HG02798 (cell line): ENCODE data around the gene ZBTB42.

Experiments used
- ATAC-seq: cut with Tn5 transposase; IDR thresholded peaks from one replicate; pipeline ENCODE4 v1.9.1; 2021; ENCODE audit warnings: mild to moderate bottlenecking; ENCODE audit not compliant: unreplicated experiment, poor library complexity

ZBTB42 gene

DNA sequence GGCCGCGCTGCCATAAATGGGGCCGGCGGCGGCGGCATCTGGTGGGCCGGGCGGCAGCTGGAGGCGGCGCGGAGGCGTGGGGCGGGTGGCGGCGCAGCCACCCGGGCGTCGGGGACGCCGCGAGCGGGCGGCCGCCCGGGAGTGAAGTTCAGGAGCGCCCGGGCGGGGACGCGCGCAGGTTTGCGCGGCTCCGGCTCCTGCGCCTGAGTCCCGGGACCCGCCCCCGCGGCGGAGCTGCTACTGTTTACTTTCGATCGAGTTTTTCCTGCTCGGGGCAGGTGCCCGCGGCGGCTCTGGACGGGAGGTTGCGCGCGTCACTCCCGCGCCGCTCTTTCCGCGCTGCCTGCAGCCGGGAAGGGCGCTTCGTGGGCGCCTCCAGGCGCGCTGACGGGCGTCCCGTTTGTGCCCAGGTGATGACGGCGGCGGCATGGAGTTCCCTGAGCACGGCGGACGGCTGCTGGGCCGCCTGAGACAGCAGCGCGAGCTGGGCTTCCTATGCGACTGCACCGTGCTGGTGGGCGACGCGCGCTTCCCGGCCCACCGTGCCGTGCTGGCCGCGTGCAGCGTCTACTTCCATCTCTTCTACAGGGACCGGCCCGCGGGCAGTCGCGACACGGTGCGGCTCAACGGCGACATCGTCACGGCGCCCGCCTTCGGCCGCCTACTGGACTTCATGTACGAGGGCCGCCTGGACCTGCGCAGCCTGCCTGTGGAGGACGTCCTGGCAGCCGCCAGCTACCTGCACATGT, at the start of gene ZBTB42:
ZBTB42 (plus strand) TSS at position 331 of the 749 bp plus-strand sequence; CDS start at position 428, 97 bp downstream.
- no peak for ATAC-seq

GRCh38 chr14:104751539-104752422, 49.1 kb upstream of the ZBTB42 start:
- no peak for ATAC-seq

GRCh38 chr14:104752423-104752734, 48.5 kb upstream of the ZBTB42 start:
- ATAC-seq = no peak

GRCh38 chr14:104752735-104753527, 48.0 kb upstream of the ZBTB42 start, which contains the start of gene SIVA1:
Gene SIVA1 (plus strand): TSS chr14:104753147. CDS start chr14:104753202, 55 bp downstream.
- peak; percentile 90 for ATAC-seq

DNA sequence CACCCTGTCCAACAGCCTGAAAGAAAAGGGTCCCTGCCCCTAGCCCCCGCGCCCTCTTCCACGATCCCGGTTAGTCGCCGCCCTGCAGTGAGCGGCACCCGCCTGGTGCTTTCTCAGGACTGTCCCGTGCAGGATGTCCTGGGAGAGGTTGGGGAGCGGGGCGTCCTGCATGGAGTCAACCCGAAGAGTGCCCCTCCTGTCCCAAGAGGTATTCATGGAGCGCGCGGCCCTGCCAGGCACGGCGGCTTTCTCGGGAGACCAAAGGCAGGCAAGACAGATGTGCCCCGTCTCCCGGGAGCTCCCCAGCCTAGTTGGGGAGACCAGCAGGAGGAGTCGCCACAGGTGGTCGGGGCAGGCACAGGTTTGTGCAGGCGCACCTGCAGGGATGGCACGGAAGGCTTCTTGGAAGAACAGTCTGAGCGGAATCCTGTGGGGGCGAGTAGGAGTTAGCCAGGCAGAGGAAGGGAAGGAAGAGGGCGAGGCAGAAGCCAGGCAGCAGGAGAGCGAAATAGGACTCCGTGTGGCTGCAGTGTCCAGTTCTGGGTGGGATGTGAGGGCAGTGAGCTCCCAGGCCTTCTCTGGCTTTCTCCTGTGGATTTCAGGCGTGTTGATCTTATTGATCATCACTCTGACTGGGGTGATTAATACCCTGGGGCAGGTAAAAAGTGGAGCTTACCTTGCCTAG, 47.2 kb upstream of the ZBTB42 start:
- no peak for ATAC-seq

DNA sequence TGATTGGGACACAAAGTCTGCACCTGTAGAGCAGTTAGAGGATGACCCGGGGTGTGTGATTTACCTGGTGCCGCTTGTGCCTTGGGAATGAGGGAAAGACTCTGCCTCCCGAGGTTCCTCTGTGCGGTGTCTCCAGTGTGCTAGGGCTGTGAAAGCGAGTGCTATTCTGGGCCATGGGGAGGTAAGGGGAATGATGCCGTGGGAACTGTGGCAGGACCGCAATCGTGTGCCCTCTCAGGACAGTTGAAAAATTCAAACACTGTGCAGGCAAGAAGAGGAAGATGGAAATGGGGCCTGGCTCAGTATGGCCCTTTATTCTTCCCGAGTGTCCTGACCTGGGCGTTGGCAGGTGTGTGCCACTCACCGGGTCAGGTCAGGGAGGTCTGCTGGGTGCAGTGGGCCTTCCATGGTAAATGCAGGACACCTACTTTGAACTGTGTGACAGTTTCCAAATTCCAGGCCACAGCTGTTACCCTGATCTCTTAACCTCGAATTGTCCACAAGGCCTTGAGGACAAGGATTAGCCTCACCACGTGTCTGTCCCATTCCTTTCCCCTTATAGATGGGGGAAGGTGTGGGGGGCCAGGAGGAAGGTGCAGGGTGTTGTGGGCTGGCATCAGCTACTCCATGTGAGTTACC, 46.6 kb upstream of the ZBTB42 start:
- ATAC-seq = no peak

DNA sequence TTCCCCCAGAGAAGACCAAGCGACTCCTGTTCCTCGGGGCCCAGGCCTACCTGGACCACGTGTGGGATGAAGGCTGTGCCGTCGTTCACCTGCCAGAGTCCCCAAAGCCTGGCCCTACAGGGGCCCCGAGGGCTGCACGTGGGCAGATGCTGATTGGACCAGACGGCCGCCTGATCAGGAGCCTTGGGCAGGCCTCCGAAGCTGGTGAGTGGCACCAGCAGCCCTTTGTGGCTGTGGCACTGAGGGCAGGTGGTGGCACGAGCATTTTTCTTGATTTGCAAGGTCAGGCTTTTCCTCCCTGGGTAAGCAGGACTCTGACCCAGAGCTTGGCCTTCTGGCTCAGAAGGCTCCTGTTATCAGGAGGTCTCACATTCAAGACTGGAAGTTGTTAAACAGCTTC, 45.3 kb upstream of the ZBTB42 start:
- ATAC-seq = no peak

- ATAC-seq = no peak
Observed at GRCh38 chr14:104756477-104757237, 44.2 kb upstream of the ZBTB42 start.

DNA sequence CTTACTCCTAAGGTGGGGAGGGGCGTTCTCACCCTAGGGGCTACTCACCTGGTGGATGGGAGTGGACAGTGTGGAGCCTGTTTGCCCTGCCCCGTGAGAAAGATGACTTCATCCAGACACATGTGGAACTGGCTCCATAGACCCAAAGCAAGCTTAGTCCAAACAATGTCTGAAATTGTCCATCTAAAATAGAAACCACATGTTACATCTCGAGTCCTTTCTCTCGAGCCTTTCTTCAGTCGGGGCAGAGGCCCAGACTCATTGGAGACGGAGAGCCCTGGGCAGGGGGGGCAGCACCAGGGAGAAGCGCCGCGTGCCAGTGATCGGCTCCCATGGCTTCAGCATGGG, 43.7 kb upstream of the ZBTB42 start:
- ATAC-seq = no peak

GRCh38 chr14:104757681-104758392, 43.1 kb upstream of the ZBTB42 start:
- ATAC-seq = no peak

GRCh38 chr14:104758981-104759969, 41.6 kb upstream of the ZBTB42 start:
- no peak for ATAC-seq

- ATAC-seq = no peak
Observed at GRCh38 chr14:104765517-104765916, 35.4 kb upstream of the ZBTB42 start.

- ATAC-seq = no peak
Observed at GRCh38 chr14:104766256-104766862, 34.5 kb upstream of the ZBTB42 start.

GRCh38 chr14:104766863-104767633, 33.9 kb upstream of the ZBTB42 start:
- ATAC-seq = no peak

GRCh38 chr14:104767634-104767918, 33.3 kb upstream of the ZBTB42 start:
- ATAC-seq = no peak
